GM19467 (cell line): ENCODE measurements around the gene NRL.

Source experiments
- ATAC-seq: cut with Tn5 transposase; IDR thresholded peaks from one replicate; pipeline ENCODE4 v1.9.1; 2021; ENCODE audit warnings: mild to moderate bottlenecking, moderate library complexity; ENCODE audit not compliant: unreplicated experiment

The NRL gene

GRCh38 chr14:24114532-24115421, at the start of gene NRL, which contains the start of gene DCAF11:
NRL (minus strand) TSS chr14:24114949; CDS start chr14:24082848, 32,101 bp downstream.
DCAF11 (plus strand) TSS chr14:24114777; CDS start chr14:24115595, 818 bp downstream.
- ATAC-seq: peak; percentile 77

DNA sequence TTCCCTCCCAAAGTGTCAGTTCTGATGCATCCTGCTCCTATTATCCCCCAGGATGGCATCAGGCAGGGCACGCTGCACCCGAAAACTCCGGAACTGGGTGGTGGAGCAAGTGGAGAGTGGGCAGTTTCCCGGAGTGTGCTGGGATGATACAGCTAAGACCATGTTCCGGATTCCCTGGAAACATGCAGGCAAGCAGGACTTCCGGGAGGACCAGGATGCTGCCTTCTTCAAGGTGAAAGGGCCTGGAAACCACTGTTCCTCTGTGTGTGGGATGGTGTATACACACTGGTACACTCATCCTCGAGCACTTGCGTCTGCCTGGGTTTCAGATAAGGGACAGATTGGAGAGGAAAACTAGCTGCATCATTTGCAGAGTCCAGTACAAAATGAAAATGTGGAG, 47.3 kb upstream of the NRL start:
- no peak for ATAC-seq

- ATAC-seq: peak; percentile 81
Observed at GRCh38 chr14:24160850-24161804, 46.4 kb upstream of the NRL start, which contains the start of gene IRF9. IRF9 (plus strand) TSS chr14:24161265; CDS start chr14:24162145, 880 bp downstream.

DNA sequence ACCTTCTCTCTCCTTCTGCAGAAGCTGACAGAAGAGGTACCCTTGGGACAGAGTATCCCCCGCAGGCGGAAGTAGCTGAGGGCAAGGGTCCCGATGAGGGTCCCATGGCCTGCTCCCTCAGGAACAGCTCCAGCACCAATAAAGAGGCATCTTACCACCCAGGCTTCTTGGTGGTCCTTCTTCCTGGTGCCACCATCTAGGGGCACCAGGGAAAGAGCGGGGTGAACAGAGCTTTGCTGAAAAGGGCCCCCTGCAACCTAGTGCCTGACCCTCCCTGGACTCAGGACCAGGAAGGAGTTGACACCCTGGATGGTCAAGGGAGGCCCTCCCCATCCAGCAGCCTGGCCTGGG, 45.7 kb upstream of the NRL start:
- ATAC-seq: no peak

DNA sequence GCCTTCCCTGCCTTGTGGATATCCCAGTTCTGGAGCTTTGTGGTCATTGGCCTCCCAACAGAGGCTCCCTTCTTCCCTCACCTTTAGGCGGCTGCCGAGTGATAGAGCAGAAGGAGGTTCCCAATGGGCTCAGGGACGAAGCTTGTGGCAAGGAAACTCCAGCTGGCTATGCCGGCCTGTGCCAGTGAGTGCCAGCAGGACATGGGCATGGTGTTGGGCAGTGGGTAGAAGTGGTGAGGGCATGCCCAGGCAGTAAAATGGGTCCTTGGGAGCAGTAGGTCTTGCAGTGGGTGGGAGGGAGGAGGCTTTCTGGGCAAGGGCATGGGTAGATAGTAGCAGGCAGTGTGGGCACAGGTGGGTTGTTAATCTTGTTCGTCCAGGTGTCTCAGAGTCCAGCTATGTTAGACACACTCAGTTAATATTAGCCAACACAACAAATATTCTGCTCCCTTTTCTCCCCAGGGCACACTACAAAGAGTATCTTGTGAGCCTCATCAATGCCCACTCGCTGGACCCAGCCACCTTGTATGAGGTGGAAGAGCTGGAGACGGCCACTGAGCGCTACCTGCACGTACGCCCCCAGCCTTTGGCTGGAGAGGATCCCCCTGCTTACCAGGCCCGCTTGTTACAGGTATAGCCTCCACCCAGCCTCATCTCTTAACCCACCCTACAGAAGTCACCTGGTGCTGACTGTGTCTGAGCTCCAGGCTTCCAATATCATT, 45.2 kb upstream of the NRL start:
- no peak for ATAC-seq

- ATAC-seq: no peak
Observed at GRCh38 chr14:24157331-24157730, 42.6 kb upstream of the NRL start.

DNA sequence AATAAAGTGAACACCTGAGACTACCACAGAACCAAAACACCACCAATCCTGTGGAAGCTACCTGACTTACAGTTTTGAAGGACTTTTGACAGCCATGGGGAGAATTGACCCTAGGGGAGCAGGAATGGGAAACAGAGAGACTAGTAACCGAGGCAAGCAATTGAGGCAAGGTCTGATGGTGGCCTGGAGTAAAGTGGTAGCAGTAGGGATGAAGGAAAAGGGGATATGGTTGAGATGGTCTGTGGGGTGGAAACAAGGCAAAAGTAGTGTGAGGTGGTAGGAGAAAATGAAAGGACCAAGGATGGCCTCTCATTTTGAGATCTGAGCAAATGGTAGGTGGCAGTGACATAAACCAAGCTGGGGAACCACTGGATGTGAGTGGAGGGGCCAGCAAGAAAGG, 42.1 kb upstream of the NRL start:
- no peak for ATAC-seq

DNA sequence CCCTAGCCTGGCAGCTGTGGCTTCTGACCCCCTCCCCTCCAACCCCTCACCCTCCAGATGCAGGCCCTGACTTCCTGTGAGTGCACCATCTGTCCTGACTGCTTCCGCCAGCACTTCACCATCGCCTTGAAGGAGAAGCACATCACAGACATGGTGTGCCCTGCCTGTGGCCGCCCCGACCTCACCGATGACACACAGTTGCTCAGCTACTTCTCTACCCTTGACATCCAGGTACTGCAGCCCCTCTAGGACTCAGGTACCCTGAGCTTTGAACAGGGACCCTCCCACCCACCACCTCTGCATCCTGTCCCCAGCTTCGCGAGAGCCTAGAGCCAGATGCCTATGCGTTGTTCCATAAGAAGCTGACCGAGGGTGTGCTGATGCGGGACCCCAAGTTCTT, 40.4 kb upstream of the NRL start:
- ATAC-seq: no peak

DNA sequence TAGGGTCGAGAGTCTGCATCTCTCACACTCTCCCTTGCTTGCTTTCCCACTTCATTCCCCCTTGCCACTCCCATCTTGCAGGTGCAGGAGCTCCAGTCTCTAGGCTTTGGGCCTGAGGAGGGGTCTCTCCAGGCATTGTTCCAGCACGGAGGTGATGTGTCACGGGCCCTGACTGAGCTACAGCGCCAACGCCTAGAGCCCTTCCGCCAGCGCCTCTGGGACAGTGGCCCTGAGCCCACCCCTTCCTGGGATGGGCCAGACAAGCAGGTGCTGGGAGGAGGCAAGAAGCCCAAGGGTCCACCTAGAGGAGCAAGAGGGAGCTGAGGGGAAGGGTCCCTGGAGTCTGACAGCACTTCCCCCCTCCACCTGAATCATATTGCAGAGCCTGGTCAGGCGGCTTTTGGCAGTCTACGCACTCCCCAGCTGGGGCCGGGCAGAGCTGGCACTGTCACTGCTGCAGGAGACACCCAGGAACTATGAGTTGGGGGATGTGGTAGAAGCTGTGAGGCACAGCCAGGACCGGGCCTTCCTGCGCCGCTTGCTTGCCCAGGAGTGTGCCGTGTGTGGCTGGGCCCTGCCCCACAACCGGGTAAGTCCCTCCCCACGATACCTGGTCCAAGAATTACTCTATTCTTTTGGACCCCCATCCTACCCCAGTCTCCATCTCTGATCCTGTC, 36.8 kb upstream of the NRL start:
- no peak for ATAC-seq

GRCh38 chr14:24150993-24151392, 36.2 kb upstream of the NRL start:
- ATAC-seq: no peak

GRCh38 chr14:24150567-24150966, 35.8 kb upstream of the NRL start:
- ATAC-seq: no peak

- ATAC-seq: no peak
Observed at GRCh38 chr14:24150061-24150460, 35.3 kb upstream of the NRL start.

DNA sequence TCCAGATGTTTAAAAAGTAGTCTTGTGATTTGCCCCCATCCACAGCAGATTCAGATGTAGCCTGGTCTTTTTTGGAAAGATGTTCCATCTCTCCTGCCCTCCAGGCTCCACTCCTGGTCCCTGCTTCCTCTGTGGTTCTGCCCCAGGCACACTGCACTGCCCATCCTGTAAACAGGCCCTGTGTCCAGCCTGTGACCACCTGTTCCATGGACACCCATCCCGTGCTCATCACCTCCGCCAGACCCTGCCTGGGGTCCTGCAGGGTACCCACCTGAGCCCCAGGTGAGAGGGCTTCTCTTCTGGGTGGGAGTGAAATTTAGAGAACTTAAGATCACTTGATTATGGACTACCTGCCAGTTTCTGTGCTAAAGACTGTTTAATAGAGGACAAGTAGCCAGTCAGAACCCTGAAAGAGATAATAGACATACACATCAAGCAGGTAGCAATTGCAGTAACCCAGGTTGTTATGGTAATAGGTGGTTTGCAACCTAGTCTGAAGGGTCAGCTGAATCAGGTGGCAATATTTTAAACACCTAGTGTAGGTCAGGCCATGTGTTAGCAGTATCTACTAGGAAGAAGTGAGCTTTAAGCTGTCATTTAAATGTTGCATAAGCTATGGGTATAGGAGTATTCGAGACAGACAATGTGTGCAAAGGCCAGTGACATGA, 34.7 kb upstream of the NRL start:
- ATAC-seq: no peak

GRCh38 chr14:24147761-24148428, 33.1 kb upstream of the NRL start:
- ATAC-seq: no peak

DNA sequence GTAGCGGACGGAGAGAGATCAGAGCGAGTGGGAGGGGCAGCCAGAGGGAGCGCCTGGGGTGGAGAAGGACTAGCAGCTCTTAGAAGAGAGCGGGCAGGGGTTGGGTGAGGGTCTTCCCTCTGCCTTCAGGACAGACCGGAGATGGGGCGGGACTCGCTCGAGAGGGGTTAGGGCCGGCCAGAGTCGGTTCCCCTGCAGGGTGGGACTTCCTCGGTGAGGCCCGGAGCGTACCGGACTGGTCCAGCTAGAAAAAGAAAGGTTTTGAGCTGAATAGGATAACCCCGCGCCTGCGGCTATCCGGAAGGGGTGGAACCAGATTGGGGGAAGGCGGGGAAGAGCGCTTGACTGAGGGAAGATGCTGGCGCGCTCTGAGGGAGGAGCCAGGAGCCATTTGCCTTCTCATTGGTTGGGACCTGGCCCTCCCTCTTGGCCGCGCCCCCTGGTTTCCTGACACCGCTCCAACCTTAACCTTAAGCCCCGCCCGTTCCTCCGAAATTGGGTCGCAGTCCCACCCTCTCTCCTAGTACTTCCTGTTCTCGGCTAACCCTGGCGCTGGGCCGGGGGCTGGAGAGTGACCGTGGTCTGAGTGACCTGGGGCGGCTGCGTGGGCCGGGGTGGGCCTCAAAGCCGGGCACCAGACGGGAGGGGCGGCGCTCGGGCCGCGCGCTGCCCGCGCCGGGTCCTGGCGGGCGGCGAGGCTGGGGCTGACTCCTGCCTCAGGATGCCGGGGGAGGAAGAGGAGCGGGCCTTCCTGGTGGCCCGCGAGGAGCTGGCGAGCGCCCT, 32.4 kb upstream of the NRL start, which contains the start of gene RNF31:
Gene RNF31, plus strand, starts transcription at position 521 of the 783 bp plus-strand sequence. Its CDS starts 201 bp downstream, at position 722.
- peak; percentile 78 for ATAC-seq

- peak; percentile 59 for ATAC-seq
Observed at GRCh38 chr14:24146453-24146977, 31.8 kb upstream of the NRL start, which contains the start of gene PSME2. PSME2 (minus strand) TSS chr14:24146610; CDS start chr14:24146581, 29 bp downstream.

DNA sequence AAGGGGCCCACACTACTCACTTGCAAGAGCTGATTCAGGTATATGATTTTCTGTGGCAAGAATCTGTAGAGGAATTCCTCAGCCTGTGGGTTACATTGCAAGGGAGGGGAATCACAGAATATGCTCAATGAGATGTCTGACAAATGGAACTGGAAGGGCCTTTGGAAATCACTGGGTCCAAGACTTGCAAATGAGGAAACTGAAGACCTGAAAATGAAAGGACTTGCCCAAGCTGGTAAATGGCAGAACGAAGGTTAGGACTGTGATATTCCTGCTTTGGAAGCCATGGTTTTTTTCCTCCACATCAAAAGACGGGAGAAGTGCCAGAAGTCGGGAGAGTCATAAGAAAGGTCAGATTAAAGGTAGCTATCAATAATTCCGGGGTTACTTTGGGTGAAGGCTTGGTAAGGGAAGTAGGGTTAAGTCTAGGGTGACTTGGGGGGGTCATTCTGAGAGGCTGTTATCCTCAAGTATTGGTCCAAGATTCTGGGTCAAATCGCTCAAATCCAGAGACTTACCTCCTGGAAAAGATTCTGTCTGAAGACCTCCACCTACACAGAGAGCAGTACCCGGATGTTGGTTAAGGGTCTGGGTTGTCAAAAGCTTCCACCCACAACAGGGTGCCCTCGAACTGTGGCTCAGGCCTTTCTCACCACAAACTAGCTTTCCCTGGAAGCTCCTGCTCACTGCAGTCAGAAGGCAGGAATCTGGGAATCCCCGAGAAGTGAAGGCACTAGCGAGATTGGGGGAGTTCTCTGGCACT, 31.1 kb upstream of the NRL start:
- no peak for ATAC-seq
